Spleen (tissue), 7 donors: Measurements from ENCODE around the gene GPRIN1.

Experiments
- POLR2AphosphoS5 ChIP-seq, 3 donors: sonication (generic); formaldehyde crosslinking; IDR thresholded peaks; one replicate each; pipeline ENCODE4 v1.5.1; 2017; ENCODE audit warnings: antibody characterized with exemption in 3 of 3
- TF ChIP-seq, protein P1 (sequence below), 11 experiments: fragments of 200-600 bp in 7 of 11; fragments of 450-650 bp in 4 of 11; sonication (generic) in 4 of 11; IDR thresholded peaks in 8 of 11; conservative IDR thresholded peaks in 3 of 11; 1 replicate in 7 of 11; 2 replicates in 4 of 11; pipeline versions ENCODE4 v1.4.0 to v1.8.0; 2016 to 2021; ENCODE audit warnings: antibody characterized with exemption in 11 of 11, inconsistent platforms in 4 of 11, mild to moderate bottlenecking in 1 of 11
- donor health status: DM: no; HTN: no; CAD: no; lungs with moderate emphysema.
- donor health status: DM: no; HTN: no; CAD: no.
- donor health status: DM: no; HTN: no; CAD: no.

DNA sequence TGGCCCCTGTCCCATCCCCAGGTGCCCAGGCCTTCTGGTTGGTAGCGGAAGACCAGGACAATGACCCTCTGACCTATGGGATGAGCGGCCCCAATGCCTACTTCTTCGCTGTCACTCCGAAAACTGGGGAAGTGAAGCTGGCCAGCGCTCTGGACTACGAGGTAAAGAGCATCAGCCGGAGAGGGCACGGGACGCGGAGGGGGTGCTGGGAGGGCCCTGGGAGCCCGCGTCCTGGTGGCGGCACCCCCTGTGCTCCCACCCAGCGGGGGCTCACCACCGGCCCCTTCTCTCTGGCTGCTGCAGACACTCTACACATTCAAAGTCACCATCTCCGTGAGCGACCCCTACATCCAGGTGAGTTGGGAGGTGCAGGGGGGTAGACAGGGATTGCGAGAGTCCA lies 41.3 kb downstream of the GPRIN1 start:
- TF ChIP-seq, protein P1, sequence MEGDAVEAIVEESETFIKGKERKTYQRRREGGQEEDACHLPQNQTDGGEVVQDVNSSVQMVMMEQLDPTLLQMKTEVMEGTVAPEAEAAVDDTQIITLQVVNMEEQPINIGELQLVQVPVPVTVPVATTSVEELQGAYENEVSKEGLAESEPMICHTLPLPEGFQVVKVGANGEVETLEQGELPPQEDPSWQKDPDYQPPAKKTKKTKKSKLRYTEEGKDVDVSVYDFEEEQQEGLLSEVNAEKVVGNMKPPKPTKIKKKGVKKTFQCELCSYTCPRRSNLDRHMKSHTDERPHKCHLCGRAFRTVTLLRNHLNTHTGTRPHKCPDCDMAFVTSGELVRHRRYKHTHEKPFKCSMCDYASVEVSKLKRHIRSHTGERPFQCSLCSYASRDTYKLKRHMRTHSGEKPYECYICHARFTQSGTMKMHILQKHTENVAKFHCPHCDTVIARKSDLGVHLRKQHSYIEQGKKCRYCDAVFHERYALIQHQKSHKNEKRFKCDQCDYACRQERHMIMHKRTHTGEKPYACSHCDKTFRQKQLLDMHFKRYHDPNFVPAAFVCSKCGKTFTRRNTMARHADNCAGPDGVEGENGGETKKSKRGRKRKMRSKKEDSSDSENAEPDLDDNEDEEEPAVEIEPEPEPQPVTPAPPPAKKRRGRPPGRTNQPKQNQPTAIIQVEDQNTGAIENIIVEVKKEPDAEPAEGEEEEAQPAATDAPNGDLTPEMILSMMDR (IDR thresholded peaks at IDR 0.05 in 8 of 11, conservative IDR thresholded peaks at IDR 0.05 in 3 of 11), result no peak
- no peak for TF ChIP-seq POLR2AphosphoS5 (IDR thresholded peaks at IDR 0.05)
